Measurements from ENCODE around the gene LRRC9. TPM values are rescaled to one million over a fixed set of nuclear protein-coding genes. Genes with fewer than 3 reads are reported as not detected.

LRRC9 gene
- polyA plus RNA-seq, 1 experiment = not detected

DNA sequence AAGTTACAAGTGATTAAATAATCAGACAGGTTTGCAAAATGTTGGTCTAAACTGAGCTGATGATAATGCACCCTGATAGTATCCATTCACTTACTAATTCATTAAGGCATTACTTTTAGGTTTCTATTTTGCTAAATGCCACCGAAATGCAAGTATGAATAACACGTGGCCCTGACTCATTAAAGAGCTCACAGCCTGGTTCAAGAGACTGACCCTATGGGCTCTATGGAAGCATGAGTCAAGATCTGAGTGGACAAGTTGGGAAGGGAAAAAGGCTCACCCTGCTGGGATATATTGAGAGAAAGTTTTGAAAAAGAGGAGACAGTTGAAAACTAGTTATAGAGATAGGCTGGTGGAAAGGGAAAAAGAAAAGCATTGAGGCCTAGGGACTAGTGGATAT lies 14.8 kb upstream of the LRRC9 start:
- CTCF ChIA-PET = no interaction called here

DNA sequence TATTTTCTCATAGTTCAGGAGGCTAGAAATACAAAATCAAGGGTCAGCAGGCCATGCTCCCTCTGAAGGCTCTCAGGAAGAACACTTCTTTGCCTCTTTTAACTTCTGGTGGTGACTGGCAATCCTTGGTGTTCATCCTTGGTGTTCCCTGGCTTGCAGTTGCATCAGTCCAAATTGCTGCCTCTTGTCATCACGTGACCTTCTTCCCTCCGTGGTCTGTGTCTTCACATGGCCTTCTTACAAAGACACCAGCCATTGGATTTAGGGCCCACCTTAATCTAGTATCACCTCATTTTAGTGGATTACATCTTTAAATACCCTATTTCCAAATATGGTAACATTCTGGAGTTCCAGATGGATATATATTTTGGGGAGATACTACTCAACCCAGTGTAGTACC lies 7.5 kb upstream of the LRRC9 start:
- no peak overlapping the region for H3K27ac ChIP-seq (ENCODE audit: low read depth, low read length)
- no peaks in the 10 kb centered on the region for H3K27me3 ChIP-seq (ENCODE audit: control insufficient read depth, insufficient read depth, low read length)
- no peaks in the 10 kb centered on the region for H3K9me3 ChIP-seq (ENCODE audit: control insufficient read depth, insufficient read depth, low read length)
- ChIA-PET CTCF (no interaction called here), POLR2A (no interaction called here)
- DNase-seq (ENCODE audit: low read depth, low spot score) = no peak
- TF ChIP-seq, protein P1, sequence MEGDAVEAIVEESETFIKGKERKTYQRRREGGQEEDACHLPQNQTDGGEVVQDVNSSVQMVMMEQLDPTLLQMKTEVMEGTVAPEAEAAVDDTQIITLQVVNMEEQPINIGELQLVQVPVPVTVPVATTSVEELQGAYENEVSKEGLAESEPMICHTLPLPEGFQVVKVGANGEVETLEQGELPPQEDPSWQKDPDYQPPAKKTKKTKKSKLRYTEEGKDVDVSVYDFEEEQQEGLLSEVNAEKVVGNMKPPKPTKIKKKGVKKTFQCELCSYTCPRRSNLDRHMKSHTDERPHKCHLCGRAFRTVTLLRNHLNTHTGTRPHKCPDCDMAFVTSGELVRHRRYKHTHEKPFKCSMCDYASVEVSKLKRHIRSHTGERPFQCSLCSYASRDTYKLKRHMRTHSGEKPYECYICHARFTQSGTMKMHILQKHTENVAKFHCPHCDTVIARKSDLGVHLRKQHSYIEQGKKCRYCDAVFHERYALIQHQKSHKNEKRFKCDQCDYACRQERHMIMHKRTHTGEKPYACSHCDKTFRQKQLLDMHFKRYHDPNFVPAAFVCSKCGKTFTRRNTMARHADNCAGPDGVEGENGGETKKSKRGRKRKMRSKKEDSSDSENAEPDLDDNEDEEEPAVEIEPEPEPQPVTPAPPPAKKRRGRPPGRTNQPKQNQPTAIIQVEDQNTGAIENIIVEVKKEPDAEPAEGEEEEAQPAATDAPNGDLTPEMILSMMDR (IDR thresholded peaks at IDR 0.05; ENCODE audit: low read depth, low read length) = no peak
- H3K4me3 ChIP-seq (ENCODE audit: low read depth, low read length) = no peak overlapping the region

More for the DNA sequence above, 14.8 kb upstream of the LRRC9 start:
- TF ChIP-seq, protein P1 (IDR thresholded peaks at IDR 0.05; ENCODE audit: low read depth, low read length) = no peak
- no peak overlapping the region for H3K4me3 ChIP-seq (ENCODE audit: low read depth, low read length)
- H3K27ac ChIP-seq (ENCODE audit: low read depth, low read length) = no peak overlapping the region
- no peak for DNase-seq (ENCODE audit: low read depth, low spot score)
- no peaks in the 10 kb centered on the region for H3K27me3 ChIP-seq (ENCODE audit: control insufficient read depth, insufficient read depth, low read length)
- H3K9me3 ChIP-seq (ENCODE audit: control insufficient read depth, insufficient read depth, low read length) = no peaks in the 10 kb centered on the region
- POLR2A ChIA-PET = no interaction called here

- Histone ChIP-seq H3K27me3 (ENCODE audit: control insufficient read depth, insufficient read depth, low read length) (no peaks in the 10 kb centered on the region), H3K4me3 (ENCODE audit: low read depth, low read length) (no peak overlapping the region), H3K9me3 (ENCODE audit: control insufficient read depth, insufficient read depth, low read length) (no peaks in the 10 kb centered on the region), H3K27ac (ENCODE audit: low read depth, low read length) (no peak overlapping the region)
- no peak for DNase-seq (ENCODE audit: low read depth, low spot score)
- TF ChIP-seq, protein P1 (IDR thresholded peaks at IDR 0.05; ENCODE audit: low read depth, low read length) = no peak
- POLR2A ChIA-PET = no interaction called here
- CTCF ChIA-PET = no interaction called here
These were observed 6.8 kb upstream of the LRRC9 start for GRCh38 chr14:59913187-59913586.

- H3K27ac ChIP-seq (ENCODE audit: low read depth, low read length) = no peak overlapping the region
- ChIA-PET POLR2A (no interaction called here), CTCF (interaction anchor here (0.7 to 2.2 kb wide), 4 partner anchors 46 to 412 kb away, joined by 3 to 17 read pairs (median 7); no protein-coding TSS in a partner anchor)
- no peak for DNase-seq (ENCODE audit: low read depth, low spot score)
- TF ChIP-seq, protein P1 (IDR thresholded peaks at IDR 0.05; ENCODE audit: low read depth, low read length) = peak; percentile 55
- no peaks in the 10 kb centered on the region for H3K9me3 ChIP-seq (ENCODE audit: control insufficient read depth, insufficient read depth, low read length)
- H3K4me3 ChIP-seq (ENCODE audit: low read depth, low read length) = peak overlapping the region; percentile 37
- H3K27me3 ChIP-seq (ENCODE audit: control insufficient read depth, insufficient read depth, low read length) = peaks cover 12% of the 10 kb centered on the region
These were observed 947 bp upstream of the LRRC9 start for GRCh38 chr14:59918824-59919569.

- DNase-seq (ENCODE audit: low read depth, low spot score) = no peak
- TF ChIP-seq, protein P1 (IDR thresholded peaks at IDR 0.05; ENCODE audit: low read depth, low read length) = no peak
- H3K27me3 ChIP-seq (ENCODE audit: control insufficient read depth, insufficient read depth, low read length) = peaks cover 14% of the 10 kb centered on the region
- no peak overlapping the region for H3K27ac ChIP-seq (ENCODE audit: low read depth, low read length)
- ChIA-PET CTCF (no interaction called here), POLR2A (no interaction called here)
- H3K9me3 ChIP-seq (ENCODE audit: control insufficient read depth, insufficient read depth, low read length) = no peaks in the 10 kb centered on the region
- H3K4me3 ChIP-seq (ENCODE audit: low read depth, low read length) = no peak overlapping the region
These were observed 387 bp downstream of the LRRC9 start for GRCh38 chr14:59920378-59920683.

All from AG04450 (cell line).